NT2/D1 (cell line): ENCODE data around the gene MYBPHL.
"Not testable (repeated sequence)": the region's sequence is repeated elsewhere in the genome, so short reads cannot be mapped to it uniquely, and the experiment has no call there.

Experiments
- DNase-seq: peaks from one replicate; pipeline ENCODE4 v3.0.0-alpha.2; 2011; ENCODE audit warnings: low read depth, low spot score
- H3K27me3 ChIP-seq: 2 replicates; pipeline ENCODE4 v1.6.0; 2011; ENCODE audit warnings: mild to moderate bottlenecking; ENCODE audit not compliant: insufficient read length, insufficient read depth
- H3K36me3 ChIP-seq: 2 replicates; pipeline ENCODE4 v1.6.1; 2011; ENCODE audit warnings: mild to moderate bottlenecking, low read length, mixed read lengths; ENCODE audit not compliant: insufficient read depth, insufficient read length
- H3K4me1 ChIP-seq: 2 replicates; pipeline ENCODE4 v1.5.1; 2011; ENCODE audit not compliant: insufficient read depth, insufficient read length
- H3K4me3 ChIP-seq: 2 replicates; pipeline ENCODE4 v1.5.1; 2011; ENCODE audit warnings: low read depth; ENCODE audit not compliant: insufficient read length
- H3K9ac ChIP-seq: 2 replicates; pipeline ENCODE4 v1.6.0; 2011; ENCODE audit warnings: low read depth; ENCODE audit not compliant: insufficient read length
- H3K9me3 ChIP-seq: 2 replicates; pipeline ENCODE4 v1.5.1; 2011; ENCODE audit warnings: mild to moderate bottlenecking, low read length; ENCODE audit not compliant: insufficient read depth
- SUZ12 ChIP-seq: IDR thresholded peaks from 2 replicates; pipeline ENCODE4 v1.6.1; 2011; ENCODE audit not compliant: insufficient read length, insufficient read depth; ENCODE audit errors: extremely low read depth
- YY1 ChIP-seq: IDR thresholded peaks from 2 replicates; pipeline ENCODE4 v1.6.1; 2011; ENCODE audit not compliant: insufficient read length, insufficient read depth
- ZNF274 ChIP-seq: IDR thresholded peaks from 2 replicates; pipeline ENCODE4 v1.6.1; 2011; ENCODE audit warnings: mild to moderate bottlenecking, low read depth, low read length

The MYBPHL gene

DNA sequence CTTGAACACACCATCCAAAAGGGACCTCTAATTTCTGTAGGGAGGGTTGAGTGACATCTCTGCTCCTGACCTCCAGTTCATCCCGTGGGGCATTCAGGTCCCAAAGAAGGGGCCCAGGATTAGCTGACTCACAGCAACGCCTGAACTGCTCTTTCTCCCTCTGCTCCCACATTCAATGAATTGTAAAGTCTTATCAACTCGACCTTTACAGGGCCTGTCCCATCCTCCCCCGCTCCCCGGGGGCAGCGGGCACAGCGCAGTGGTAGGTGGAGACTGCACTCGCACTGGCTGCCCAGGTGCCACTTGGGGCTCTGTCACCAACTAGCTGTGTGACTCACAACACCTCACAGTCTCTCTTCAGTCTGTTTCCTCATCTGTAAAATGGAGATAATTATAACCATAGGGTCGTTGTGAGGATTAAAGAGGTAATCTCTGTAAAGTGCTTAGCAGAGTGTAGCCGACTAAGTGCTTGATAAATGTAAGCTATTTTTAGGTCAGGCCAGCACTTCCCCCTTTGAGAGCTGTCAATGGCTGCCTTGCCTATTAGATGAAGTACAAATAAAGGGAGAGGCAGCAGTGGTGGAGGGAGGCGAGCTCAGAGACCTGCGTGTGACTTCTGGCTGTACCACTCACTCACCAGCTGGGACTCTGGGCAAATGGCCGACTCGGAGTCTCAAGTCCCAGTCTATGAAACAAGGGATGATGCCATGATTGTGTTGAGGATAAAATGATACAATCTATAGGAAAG is 637 bp upstream of the MYBPHL start:
- Histone ChIP-seq H3K27me3 (no peaks in the 10 kb centered on the region), H3K9me3 (no peaks in the 10 kb centered on the region), H3K9ac (no peak overlapping the region), H3K36me3 (peaks cover 15% of the 10 kb centered on the region), H3K4me1 (peaks cover 16% of the 10 kb centered on the region), H3K4me3 (no peak overlapping the region)
- no peak for TF ChIP-seq YY1
- TF ChIP-seq ZNF274, result no peak
- TF ChIP-seq SUZ12, result no peak
- no peak for DNase-seq

GRCh38 chr1:109305991-109306390 is 820 bp downstream of the MYBPHL start:
- H3K27me3 ChIP-seq, H3K36me3 ChIP-seq, H3K4me3 ChIP-seq, DNase-seq, H3K9ac ChIP-seq, H3K9me3 ChIP-seq: not testable (repeated sequence)
- H3K4me1 ChIP-seq, result peaks cover 16% of the 10 kb centered on the region

- peaks cover 18% of the 10 kb centered on the region for H3K4me1 ChIP-seq
- no peaks in the 10 kb centered on the region for H3K9me3 ChIP-seq
- no peak overlapping the region for H3K9ac ChIP-seq
- no peaks in the 10 kb centered on the region for H3K36me3 ChIP-seq
- no peak for DNase-seq
- no peaks in the 10 kb centered on the region for H3K27me3 ChIP-seq
- TF ChIP-seq ZNF274, result no peak
- no peak for TF ChIP-seq YY1
- no peak for TF ChIP-seq SUZ12
- H3K4me3 ChIP-seq, result no peak overlapping the region
These were observed 2.4 kb downstream of the MYBPHL start for GRCh38 chr1:109304226-109304920.

- no peak overlapping the region for H3K9ac ChIP-seq
These were observed 4.9 kb downstream of the MYBPHL start for GRCh38 chr1:109301874-109302273.

DNA sequence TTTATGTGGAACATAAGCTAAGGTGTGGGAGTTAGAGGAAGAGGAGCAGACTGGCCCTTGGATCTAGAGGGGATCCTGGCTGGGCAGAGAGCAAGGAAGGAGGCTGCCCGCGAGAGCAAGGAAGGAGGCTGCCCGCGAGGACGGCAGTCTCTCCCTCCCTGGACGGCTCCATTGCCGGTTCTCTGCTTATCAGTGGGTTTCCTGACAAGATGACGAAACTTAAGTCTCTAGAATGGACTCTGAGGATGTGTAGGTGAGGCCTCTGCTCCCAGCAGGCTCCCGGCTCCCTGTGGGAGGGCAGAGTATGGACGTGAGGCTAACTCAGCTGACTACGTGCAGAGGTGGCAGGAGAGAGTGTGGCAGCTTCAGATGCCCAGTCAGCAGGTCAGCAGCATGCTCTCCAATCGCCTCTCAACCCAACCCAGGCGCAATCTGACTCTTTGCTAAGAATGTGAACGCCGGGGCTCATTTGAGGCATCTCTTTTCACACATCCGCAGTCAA is 6.1 kb downstream of the MYBPHL start:
- no peaks in the 10 kb centered on the region for H3K9me3 ChIP-seq
- peaks cover 10% of the 10 kb centered on the region for H3K4me1 ChIP-seq
- H3K36me3 ChIP-seq, result no peaks in the 10 kb centered on the region
- no peaks in the 10 kb centered on the region for H3K27me3 ChIP-seq
- H3K4me3 ChIP-seq, result no peak overlapping the region
- no peak for DNase-seq
- H3K9ac ChIP-seq, result no peak overlapping the region
- no peak for TF ChIP-seq SUZ12
- no peak for TF ChIP-seq YY1
- TF ChIP-seq ZNF274, result no peak

More at GRCh38 chr1:109301874-109302273, 4.9 kb downstream of the MYBPHL start:
- Histone ChIP-seq H3K4me3 (no peak overlapping the region), H3K4me1 (peaks cover 16% of the 10 kb centered on the region), H3K36me3 (no peaks in the 10 kb centered on the region), H3K27me3 (no peaks in the 10 kb centered on the region), H3K9me3 (no peaks in the 10 kb centered on the region)
- no peak for TF ChIP-seq YY1
- TF ChIP-seq SUZ12, result no peak
- no peak for TF ChIP-seq ZNF274
- no peak for DNase-seq

DNA sequence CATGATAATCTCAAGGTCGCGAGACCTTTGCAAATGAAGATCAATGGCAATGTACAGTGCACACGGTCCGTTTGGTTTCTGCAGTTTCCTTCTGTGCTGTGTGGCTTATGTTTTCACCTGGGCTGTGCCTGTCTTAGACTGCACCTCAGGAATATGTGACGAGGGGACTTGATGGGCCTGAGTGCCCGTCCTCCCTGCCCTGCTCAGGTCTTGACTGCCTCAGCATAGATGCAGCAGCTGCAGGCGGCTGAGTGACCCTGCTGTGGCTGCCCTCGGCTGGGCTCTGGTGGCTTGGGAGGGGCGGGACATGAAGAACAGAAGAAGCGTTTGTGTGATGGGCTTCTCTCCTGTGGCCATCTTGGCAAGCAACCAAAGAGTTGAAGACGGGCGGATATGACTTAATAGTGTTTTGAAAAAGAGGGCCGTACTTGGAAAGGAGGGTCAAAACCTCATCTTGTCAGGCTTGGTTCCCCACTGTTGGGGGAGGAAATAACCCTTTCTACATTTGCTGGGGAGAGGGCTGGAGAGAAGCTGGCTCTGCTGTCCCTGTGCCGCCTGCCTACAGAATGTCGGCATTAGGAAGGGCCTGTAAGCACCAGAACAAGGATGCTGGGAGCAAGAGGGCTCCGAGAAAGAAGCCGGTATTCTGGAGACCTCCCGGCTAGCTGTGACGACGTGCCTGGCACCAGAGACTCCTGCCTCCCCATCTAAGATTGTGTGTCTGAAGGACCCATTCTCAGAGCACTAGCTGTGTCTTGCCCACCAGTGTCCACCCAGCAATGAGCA is 7.1 kb downstream of the MYBPHL start:
- Histone ChIP-seq H3K9me3 (no peaks in the 10 kb centered on the region), H3K36me3 (no peaks in the 10 kb centered on the region), H3K4me3 (no peak overlapping the region), H3K4me1 (peaks cover 4% of the 10 kb centered on the region), H3K27me3 (no peaks in the 10 kb centered on the region), H3K9ac (no peak overlapping the region)
- TF ChIP-seq YY1, result no peak
- DNase-seq, result no peak
